AG04449 (cell line): ENCODE measurements around the gene NLN.
"Not testable (repeated sequence)": the region's sequence is repeated elsewhere in the genome, so short reads cannot be mapped to it uniquely, and the experiment has no call there.

Source experiments
- CTCF ChIA-PET: fragments of 350-600 bp; formaldehyde crosslinking; extraction: SDS; loops from one replicate; lab custom pipeline; 2021; ENCODE audit warnings: antibody characterized with exemption; lab: Yijun Ruan, JAX
- POLR2A ChIA-PET: fragments of 400-600, 350-600 bp; formaldehyde crosslinking; extraction: SDS; loops from one replicate; lab custom pipeline; 2020; ENCODE audit warnings: antibody characterized with exemption, inconsistent platforms; lab: Yijun Ruan, JAX
- DNase-seq: peaks from one replicate; pipeline ENCODE4 v3.0.0-alpha.2; 2010; ENCODE audit warnings: low read depth, low spot score
- H3K4me3 ChIP-seq: 2 replicates; pipeline ENCODE4 v1.5.1; 2011; ENCODE audit warnings: low read depth, mild to moderate bottlenecking, control low read depth, low read length
- TF ChIP-seq, protein P1 (sequence below): IDR thresholded peaks from one replicate; pipeline ENCODE4 v1.5.1; 2011; ENCODE audit warnings: mild to moderate bottlenecking, moderate library complexity, low read length, control low read depth, inconsistent platforms; ENCODE audit not compliant: insufficient read depth; ENCODE audit errors: missing control alignments

The NLN gene

DNA sequence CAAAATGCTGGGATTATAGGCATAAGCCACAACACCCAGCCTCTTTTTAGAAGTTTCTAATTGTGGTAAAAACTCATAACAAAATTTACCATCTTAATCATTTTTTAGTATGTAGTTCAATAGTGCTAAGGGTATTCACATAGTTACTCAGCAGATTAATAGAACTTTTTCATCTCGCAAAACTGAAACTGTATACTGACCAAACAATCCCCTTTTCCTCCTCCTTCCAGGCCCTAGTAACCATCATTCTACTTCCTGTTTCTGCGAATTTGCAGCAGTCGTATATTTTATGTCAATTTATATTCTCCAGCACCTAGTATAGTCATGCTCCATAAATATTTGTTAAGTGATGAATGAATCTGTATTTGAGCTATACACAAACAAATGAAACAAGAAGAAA is 118.1 kb downstream of the NLN start:
- H3K4me3 ChIP-seq: no peak overlapping the region
- DNase-seq: no peak
- ChIA-PET CTCF (interaction anchor here (1.2 kb wide), 1 partner anchor 10 kb away, joined by 3 read pairs; no protein-coding TSS in a partner anchor), POLR2A (no interaction called here)
- TF ChIP-seq, protein P1, sequence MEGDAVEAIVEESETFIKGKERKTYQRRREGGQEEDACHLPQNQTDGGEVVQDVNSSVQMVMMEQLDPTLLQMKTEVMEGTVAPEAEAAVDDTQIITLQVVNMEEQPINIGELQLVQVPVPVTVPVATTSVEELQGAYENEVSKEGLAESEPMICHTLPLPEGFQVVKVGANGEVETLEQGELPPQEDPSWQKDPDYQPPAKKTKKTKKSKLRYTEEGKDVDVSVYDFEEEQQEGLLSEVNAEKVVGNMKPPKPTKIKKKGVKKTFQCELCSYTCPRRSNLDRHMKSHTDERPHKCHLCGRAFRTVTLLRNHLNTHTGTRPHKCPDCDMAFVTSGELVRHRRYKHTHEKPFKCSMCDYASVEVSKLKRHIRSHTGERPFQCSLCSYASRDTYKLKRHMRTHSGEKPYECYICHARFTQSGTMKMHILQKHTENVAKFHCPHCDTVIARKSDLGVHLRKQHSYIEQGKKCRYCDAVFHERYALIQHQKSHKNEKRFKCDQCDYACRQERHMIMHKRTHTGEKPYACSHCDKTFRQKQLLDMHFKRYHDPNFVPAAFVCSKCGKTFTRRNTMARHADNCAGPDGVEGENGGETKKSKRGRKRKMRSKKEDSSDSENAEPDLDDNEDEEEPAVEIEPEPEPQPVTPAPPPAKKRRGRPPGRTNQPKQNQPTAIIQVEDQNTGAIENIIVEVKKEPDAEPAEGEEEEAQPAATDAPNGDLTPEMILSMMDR: no peak

DNA sequence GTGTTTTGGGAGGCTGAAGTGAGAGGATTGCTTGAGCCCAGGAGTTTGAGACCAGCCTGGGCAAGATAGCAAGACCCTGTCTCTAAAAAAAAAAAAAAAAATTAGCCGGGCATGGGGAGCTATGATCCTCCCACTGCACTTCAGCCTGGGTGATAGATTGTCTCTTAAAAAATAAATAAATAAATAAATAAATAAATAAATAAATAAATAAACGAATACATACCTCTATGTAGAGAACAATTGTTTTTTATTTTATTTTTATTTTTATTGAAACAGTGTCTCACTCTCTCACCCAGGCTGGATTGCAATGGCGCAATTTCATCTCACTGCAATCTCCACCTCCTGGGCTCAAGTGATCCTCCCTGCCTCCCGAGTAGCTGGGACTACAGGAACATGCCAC is 122.8 kb downstream of the NLN start:
- H3K4me3 ChIP-seq, CTCF ChIA-PET, POLR2A ChIA-PET, DNase-seq: not testable (repeated sequence)

DNA sequence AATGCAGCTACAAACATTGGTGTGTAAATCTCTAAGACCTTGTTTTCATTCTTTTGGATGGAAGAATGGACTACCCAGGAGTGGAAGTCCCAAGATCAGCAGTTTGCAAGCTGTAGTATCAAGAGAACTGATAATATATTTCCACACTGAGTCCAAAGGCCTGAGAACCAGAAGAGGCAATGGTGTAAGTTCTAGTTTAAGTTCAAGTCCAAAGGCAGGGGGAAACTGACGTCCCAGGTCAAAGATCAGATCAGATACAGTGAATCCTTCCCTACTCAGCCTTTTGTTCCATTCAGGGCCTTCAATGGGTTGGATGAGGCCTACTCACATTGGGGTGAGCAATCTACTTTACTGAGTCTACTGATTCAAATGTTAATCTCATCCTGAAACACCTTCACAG is 124.1 kb downstream of the NLN start:
- no peak for DNase-seq
- no peak overlapping the region for H3K4me3 ChIP-seq
- ChIA-PET POLR2A (no interaction called here), CTCF (no interaction called here)
- TF ChIP-seq, protein P1: no peak

DNA sequence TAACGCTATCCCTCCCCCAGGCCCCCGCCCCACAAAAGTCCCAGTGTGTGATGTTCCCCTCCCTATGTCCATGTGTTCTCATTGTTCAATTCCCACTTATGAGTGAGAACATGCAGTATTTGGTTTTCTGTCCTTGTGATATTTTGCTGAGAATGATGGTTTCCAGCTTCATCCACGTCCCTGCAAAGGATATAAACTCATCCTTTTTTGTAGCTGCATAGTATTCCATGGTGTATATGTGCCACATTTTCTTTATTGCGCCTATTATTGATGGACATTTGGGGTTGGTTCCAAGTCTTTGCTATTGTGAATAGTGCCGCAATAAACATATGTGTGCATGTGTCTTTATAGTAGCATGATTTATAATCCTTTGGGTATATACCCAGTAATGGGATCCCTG is 125.0 kb downstream of the NLN start:
- H3K4me3 ChIP-seq, DNase-seq, POLR2A ChIA-PET, CTCF ChIA-PET: not testable (repeated sequence)

DNA sequence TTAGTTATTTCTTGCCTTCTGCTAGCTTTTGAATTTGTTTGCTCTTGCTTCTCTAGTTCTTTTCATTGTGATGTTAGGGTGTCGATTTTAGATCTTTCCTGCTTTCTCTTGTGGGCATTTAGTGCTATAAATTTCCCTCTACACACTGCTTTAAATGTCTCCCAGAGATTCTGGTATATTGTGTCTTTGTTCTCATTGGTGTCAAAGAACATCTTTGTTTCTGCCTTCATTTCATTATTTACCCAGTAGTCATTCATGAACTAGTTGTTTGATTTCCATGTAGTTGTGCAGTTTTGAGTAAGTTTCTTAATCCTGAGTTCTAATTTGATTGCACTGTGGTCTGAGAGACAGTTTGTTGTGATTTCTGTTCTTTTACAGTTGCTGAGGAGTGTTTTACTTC is 127.9 kb downstream of the NLN start:
- CTCF ChIA-PET, H3K4me3 ChIP-seq, DNase-seq, POLR2A ChIA-PET: not testable (repeated sequence)

DNA sequence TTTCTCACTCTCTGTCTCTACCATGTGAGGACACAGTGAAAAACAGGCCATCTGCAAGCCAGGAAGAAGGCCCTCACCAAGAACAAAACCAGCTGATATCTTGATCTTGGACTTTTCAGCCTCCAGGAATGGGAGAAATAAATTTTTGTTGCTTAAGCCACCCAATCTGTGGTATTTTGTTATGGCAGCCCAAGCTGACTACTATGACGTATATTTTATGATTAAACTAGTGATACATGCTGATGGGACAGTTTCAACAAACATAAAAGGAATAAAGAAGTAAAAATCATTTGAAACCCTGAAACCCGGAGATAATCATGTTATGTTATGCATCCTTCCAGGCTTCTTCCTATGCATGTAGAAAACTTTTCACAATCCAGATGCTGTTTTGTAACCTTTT is 132.9 kb downstream of the NLN start:
- CTCF ChIA-PET: no interaction called here
- POLR2A ChIA-PET: no interaction called here
- H3K4me3 ChIP-seq: no peak overlapping the region
- no peak for DNase-seq
- TF ChIP-seq, protein P1: no peak

DNA sequence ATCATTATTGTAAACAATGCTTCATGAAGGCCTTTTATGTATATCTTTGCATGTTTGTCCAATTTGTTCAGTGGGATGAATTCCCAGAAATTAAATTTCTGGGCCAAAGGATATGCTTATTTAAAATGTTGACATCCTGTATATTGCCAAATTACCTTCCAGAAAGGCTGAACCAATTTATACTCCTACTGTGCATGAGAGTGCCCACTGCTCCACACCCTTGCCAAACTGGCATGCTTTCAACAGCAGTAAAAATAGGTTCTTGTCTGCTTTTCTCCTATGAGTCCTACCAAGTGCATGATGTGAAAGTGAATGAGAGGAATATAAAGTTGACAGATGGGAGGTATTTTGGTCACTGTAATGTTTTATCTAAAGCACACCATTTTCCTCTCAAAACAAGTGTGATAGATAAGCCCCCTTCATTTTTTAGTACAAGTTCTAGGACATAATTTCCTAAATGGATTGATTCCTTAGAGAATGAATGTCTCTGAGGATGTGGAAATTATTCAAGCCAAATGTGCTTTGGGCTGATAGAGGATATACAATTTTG is 133.8 kb downstream of the NLN start:
- no peak overlapping the region for H3K4me3 ChIP-seq
- ChIA-PET CTCF (no interaction called here), POLR2A (no interaction called here)
- TF ChIP-seq, protein P1: no peak
- DNase-seq: no peak

DNA sequence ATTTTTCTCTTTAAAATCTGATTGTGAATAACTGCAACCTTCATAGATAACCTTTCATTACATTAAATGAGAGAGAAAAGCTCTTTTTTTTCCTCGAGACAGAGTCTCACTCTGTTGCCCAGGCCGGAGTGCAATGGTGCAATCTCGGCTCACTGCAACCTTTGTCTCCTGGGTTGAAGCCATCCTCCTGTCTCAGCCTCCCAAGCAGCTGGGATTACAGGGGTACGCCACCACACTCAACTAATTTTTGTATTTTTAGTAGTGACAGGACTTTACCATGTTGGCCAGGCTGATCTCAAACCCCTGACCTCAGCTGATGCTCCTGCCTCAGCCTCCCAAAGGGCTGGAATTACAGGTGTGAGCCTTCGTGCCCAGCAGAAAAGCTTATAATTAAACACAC is 134.5 kb downstream of the NLN start:
- TF ChIP-seq, protein P1: no peak
- CTCF ChIA-PET: no interaction called here

More for the DNA sequence above, 134.5 kb downstream of the NLN start:
- H3K4me3 ChIP-seq: no peak overlapping the region
- POLR2A ChIA-PET: no interaction called here
- no peak for DNase-seq
